Sigmoid colon (tissue), 7 donors: Measurements from ENCODE around the gene KIF3C. TPM values are rescaled to one million over a fixed set of nuclear protein-coding genes. Genes with fewer than 3 reads are reported as not detected.

ENCODE experiments used
- DNase-seq: peaks from one replicate; pipeline ENCODE4 v3.0.0-alpha.2; 2019
- H3K27ac ChIP-seq, 4 donors: fragments of 200-600 bp; sonication (generic); one replicate each; pipeline ENCODE4 v1.5.1; 2016 to 2019; ENCODE audit warnings: mild to moderate bottlenecking in 1 of 4
- H3K27me3 ChIP-seq, 3 donors: fragments of 200-600 bp; sonication (generic); one replicate each; pipeline ENCODE4 v1.5.1; 2019; ENCODE audit warnings: mild to moderate bottlenecking in 1 of 3
- H3K36me3 ChIP-seq, 4 donors: fragments of 200-600 bp; sonication (generic); one replicate each; pipeline ENCODE4 v1.5.1; 2016 to 2019
- H3K4me1 ChIP-seq, 4 donors: fragments of 200-600 bp; sonication (generic); one replicate each; pipeline ENCODE4 v1.5.1; 2017 to 2019
- H3K4me3 ChIP-seq, 4 donors: fragments of 200-600 bp; sonication (generic); one replicate each; pipeline ENCODE4 v1.5.1; 2017 to 2019; ENCODE audit warnings: mild to moderate bottlenecking in 2 of 4, moderate library complexity in 1 of 4
- H3K9me3 ChIP-seq, 4 donors: fragments of 200-600 bp in 3 of 4; sonication (generic) in 3 of 4; one replicate each; pipeline versions ENCODE4 v1.5.1 to v1.6.1; 2013 to 2019
- EP300 ChIP-seq, 4 donors: sonication (generic); formaldehyde crosslinking; IDR thresholded peaks; one replicate each; pipeline ENCODE4 v1.6.1; 2017; ENCODE audit warnings: antibody characterized with exemption in 4 of 4
- POLR2A ChIP-seq, 2 donors: fragments of 450-650 bp; IDR thresholded peaks; one replicate each; pipeline ENCODE4 v1.6.1; 2016; ENCODE audit warnings: antibody characterized with exemption in 2 of 2, mild to moderate bottlenecking in 2 of 2, moderate library complexity in 2 of 2
- POLR2AphosphoS5 ChIP-seq, 4 donors: sonication (generic); formaldehyde crosslinking; IDR thresholded peaks; one replicate each; pipeline ENCODE4 v1.6.1; 2017; ENCODE audit warnings: antibody characterized with exemption in 4 of 4
- WGBS, 2 donors: extraction: QIAGEN DNeasy Blood & Tissue Kit; methylation state at CpG; one replicate each; pipeline ENCODE4 v1.1.7; 2013; 5-methylcytosine and 5-hydroxymethylcytosine counted together
- intact Hi-C: fragments of 100-400 bp; cut with DNase I; formaldehyde crosslinking; loops from one replicate; pipeline ENCODE4 v1.15.1; 2023
- polyA plus RNA-seq, 3 donors: library from polyadenylated mRNA; stranded (reverse); fragments of 200-250 nt; gene quantifications; one replicate each; pipeline ENCODE4 v1.2.3, GENCODE V29; 2013
- total RNA-seq, 4 donors: library from RNA; depleted of rRNA; stranded (reverse); fragments of >200 nt; gene quantifications; one replicate each; pipeline ENCODE4 v1.1.0, GENCODE V29; 2016
- TF ChIP-seq, protein P1 (sequence below), 4 experiments: fragments of 450-650 bp in 3 of 4; fragments of 200-600 bp in 1 of 4; IDR thresholded peaks; one replicate each; pipeline ENCODE4 v1.5.1; 2016 to 2019; ENCODE audit warnings: antibody characterized with exemption in 4 of 4, mild to moderate bottlenecking in 3 of 4, moderate library complexity in 2 of 4
- donor health status: healthy with polysubstance abuse.
- donor health status: Bipolar disorder and iron deficiency.
- donor health status: healthy.

The KIF3C gene
- total and polyA plus RNA-seq, 7 donors, result 0.69 to 12.5 (median 5.7) TPM

DNA sequence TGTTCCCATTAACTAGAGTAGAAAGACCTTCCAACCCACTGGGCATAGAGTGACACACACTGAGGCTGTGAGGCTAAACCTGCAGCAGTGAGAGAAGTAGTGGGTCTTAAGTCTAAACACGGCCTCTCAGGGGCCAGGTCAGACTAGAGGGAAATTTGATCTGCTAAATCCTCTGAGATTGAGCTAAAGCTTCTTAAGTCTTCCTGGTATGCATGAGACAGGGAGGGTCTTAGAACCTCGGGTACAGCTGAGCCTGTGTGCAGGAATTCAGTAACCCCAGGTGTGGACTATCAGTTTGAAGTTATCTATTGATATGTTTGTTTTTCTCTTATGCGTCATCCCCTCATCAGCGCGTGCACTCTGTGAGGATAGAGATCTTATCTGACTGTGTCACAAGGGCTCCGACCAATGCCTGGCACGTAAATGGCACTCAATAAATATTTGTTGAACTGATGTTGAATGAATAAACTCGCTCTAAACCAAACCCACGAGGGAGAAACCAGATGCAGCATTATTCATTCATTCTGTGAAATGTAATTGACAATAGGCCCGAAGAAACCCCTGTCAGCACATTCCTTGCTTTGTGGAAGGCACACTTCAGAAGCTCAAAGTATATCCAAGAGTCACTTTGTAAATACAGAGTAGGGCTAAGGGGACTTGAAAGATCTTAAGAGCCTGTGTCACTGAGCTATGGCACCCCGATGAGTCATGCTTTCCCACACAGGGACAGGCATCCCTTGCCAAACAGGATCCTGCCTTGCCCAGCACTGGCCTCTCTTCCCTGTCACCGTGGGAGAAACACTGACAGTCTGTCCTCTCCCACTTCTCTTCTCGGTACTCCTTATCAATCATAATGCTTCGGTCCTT is 29.9 kb upstream of the KIF3C start:
- Histone ChIP-seq H3K27me3 (no peaks in the 10 kb centered on the region), H3K27ac (no peak overlapping the region), H3K9me3 (no peaks in the 10 kb centered on the region), H3K36me3 (no peaks in the 10 kb centered on the region), H3K4me3 (no peak overlapping the region), H3K4me1 (no peaks in the 10 kb centered on the region)
- intact Hi-C loops, result no loop called here
- TF ChIP-seq POLR2AphosphoS5 (IDR thresholded peaks at IDR 0.05) (no peak), POLR2A (IDR thresholded peaks at IDR 0.05) (no peak), EP300 (IDR thresholded peaks at IDR 0.05) (no peak)
- TF ChIP-seq, protein P1, sequence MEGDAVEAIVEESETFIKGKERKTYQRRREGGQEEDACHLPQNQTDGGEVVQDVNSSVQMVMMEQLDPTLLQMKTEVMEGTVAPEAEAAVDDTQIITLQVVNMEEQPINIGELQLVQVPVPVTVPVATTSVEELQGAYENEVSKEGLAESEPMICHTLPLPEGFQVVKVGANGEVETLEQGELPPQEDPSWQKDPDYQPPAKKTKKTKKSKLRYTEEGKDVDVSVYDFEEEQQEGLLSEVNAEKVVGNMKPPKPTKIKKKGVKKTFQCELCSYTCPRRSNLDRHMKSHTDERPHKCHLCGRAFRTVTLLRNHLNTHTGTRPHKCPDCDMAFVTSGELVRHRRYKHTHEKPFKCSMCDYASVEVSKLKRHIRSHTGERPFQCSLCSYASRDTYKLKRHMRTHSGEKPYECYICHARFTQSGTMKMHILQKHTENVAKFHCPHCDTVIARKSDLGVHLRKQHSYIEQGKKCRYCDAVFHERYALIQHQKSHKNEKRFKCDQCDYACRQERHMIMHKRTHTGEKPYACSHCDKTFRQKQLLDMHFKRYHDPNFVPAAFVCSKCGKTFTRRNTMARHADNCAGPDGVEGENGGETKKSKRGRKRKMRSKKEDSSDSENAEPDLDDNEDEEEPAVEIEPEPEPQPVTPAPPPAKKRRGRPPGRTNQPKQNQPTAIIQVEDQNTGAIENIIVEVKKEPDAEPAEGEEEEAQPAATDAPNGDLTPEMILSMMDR (IDR thresholded peaks at IDR 0.05), result no peak
- DNase-seq, result peak; percentile 66
- WGBS, 2 donors, result 12 to 58% methylated on average over 14 of the region's 14 CpGs

DNA sequence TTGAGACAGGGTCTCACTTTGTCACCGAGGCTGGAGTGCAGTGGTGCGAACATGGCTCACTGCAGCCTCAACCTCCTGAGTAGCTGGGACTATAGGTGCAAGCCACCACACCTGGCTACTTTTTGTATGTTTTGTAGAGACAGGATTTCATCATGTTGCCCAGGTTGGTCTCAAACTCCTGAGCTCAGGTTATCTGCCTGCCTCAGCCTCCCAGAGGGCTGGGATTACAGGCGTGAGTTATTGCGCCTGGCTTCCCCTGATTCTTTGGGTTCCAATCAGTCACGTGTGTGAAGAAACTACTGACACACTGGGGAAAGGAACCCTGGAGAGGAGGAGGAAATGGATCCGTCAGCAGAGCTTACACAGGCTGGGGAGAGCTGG is 29.3 kb upstream of the KIF3C start:
- TF ChIP-seq, protein P1 (IDR thresholded peaks at IDR 0.05), result no peak
- TF ChIP-seq POLR2A (IDR thresholded peaks at IDR 0.05) (no peak), EP300 (IDR thresholded peaks at IDR 0.05) (no peak), POLR2AphosphoS5 (IDR thresholded peaks at IDR 0.05) (no peak)
- Histone ChIP-seq H3K36me3 (no peaks in the 10 kb centered on the region), H3K4me3 (no peak overlapping the region), H3K4me1 (no peaks in the 10 kb centered on the region), H3K9me3 (no peaks in the 10 kb centered on the region), H3K27ac (no peak overlapping the region), H3K27me3 (no peaks in the 10 kb centered on the region)
- 71 to 73% methylated on average over 6 of the region's 6 CpGs for WGBS, 2 donors
- peak; percentile 20 for DNase-seq
- intact Hi-C loops, result no loop called here

DNA sequence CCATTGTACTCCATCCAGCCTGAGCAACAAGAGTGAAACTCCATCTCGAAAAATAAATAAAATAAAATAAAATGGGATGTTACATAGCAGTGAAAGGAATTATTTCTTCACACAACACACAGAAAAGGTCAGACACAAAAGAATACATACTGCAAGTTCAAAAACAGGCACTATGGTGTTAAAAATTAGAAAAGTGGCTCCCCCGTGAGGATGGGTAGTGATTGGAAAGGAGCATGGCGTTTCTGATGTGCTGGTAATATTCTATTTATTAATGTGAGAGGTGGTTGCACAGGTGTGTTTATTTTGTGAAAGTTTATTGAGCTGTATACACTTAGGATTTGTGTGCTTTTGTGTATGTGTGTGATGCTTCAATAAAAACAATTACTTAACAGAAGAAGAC is 28.6 kb upstream of the KIF3C start:
- TF ChIP-seq, protein P1 (IDR thresholded peaks at IDR 0.05), result no peak
- TF ChIP-seq POLR2A (IDR thresholded peaks at IDR 0.05), result no peak
- no peak for TF ChIP-seq EP300 (IDR thresholded peaks at IDR 0.05)
- TF ChIP-seq POLR2AphosphoS5 (IDR thresholded peaks at IDR 0.05), result no peak
- 67 to 81% methylated on average over 3 of the region's 3 CpGs for WGBS, 2 donors
- intact Hi-C loops, result no loop called here
- Histone ChIP-seq H3K4me1 (no peaks in the 10 kb centered on the region), H3K36me3 (no peaks in the 10 kb centered on the region), H3K27ac (no peak overlapping the region), H3K27me3 (no peaks in the 10 kb centered on the region), H3K9me3 (no peaks in the 10 kb centered on the region), H3K4me3 (no peak overlapping the region)
- DNase-seq, result no peak

DNA sequence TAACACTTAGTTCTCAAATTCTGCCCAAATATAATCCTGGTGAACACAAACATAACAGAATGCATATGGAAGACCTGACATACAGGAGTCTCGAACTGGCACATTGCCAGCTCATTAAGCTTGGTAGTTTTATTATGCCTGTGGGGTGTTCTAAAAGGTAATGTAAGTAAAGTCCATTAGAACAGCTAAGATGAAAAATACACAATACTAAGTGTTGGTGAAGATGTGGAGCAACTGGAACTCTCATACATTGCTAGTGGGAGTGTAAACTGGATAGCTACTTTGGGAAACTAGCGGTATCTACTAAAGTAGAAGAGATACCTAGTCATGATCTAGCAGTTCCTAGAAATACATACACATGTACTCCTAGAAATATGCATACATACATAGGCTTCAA is 27.3 kb upstream of the KIF3C start:
- intact Hi-C loops, result no loop called here
- whole genome bisulfite sequencing, 2 donors, result 68 to 82% methylated on average over 2 of the region's 2 CpGs
- no peak overlapping the region for H3K4me3 ChIP-seq
- no peak overlapping the region for H3K27ac ChIP-seq
- no peaks in the 10 kb centered on the region for H3K27me3 ChIP-seq
- no peaks in the 10 kb centered on the region for H3K36me3 ChIP-seq
- DNase-seq, result no peak
- TF ChIP-seq POLR2AphosphoS5 (IDR thresholded peaks at IDR 0.05) (no peak), EP300 (IDR thresholded peaks at IDR 0.05) (no peak), POLR2A (IDR thresholded peaks at IDR 0.05) (no peak)
- TF ChIP-seq, protein P1 (IDR thresholded peaks at IDR 0.05), result no peak
- H3K9me3 ChIP-seq, result no peaks in the 10 kb centered on the region
- H3K4me1 ChIP-seq, result no peaks in the 10 kb centered on the region
